ENCODE measurements around the gene LRRC38.

The LRRC38 gene

GRCh38 chr1:13495186-13495585 is 18.6 kb downstream of the LRRC38 start:
- H3K36me3 ChIP-seq (ENCODE audit: control insufficient read depth in 2 of 2, insufficient read depth in 1 of 2, low read length in 2 of 2) = no peaks in the 10 kb centered on the region
- POLR2A ChIA-PET = interaction anchor here (0.6 kb wide), 1 partner anchor 229 kb away, joined by 5 read pairs; no protein-coding TSS in a partner anchor
- H3K27ac ChIP-seq (ENCODE audit: extremely low read depth, low read depth, low read length) = no peak overlapping the region
- H3K4me3 ChIP-seq (ENCODE audit: low read depth, low read length) = no peak overlapping the region
- TF ChIP-seq ZFP37 (tag by site-specific recombination; IDR thresholded peaks at IDR 0.05) = no peak
- TF ChIP-seq ZNF561 (tag by site-specific recombination; IDR thresholded peaks at IDR 0.05; ENCODE audit: borderline replicate concordance) = no peak
- no peaks in the 10 kb centered on the region for H3K9me3 ChIP-seq (ENCODE audit: control insufficient read depth, insufficient read depth, low read depth, low read length)
- CTCF ChIA-PET = no interaction called here
- H3K4me1 ChIP-seq (ENCODE audit: control insufficient read depth, insufficient read depth, low read length) = no peaks in the 10 kb centered on the region

DNA sequence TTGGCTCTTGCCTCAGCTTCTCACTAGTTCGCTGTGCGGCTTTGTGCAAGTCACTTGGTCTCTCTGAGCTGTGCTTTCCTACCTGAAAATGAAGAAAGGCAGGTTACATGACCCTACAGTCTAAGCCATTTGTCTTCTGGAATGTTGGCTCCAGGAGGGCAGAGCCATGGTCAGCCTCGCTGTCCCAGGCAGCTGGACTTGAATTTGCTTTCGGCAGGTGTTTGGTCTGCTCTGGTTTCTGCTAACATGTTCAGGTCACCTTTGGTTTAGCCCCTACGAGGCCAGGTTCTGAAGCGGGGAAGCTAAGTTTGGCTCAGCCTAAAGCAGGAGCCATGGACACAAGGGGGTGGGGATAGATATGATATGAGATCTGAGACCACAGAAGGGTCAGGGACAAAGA is 19.1 kb downstream of the LRRC38 start:
- Histone ChIP-seq H3K4me3 (ENCODE audit: low read depth, low read length) (no peak overlapping the region), H3K36me3 (ENCODE audit: control insufficient read depth in 2 of 2, insufficient read depth in 1 of 2, low read length in 2 of 2) (no peaks in the 10 kb centered on the region), H3K27ac (ENCODE audit: extremely low read depth, low read depth, low read length) (no peak overlapping the region), H3K4me1 (ENCODE audit: control insufficient read depth, insufficient read depth, low read length) (no peaks in the 10 kb centered on the region), H3K9me3 (ENCODE audit: control insufficient read depth, insufficient read depth, low read depth, low read length) (no peaks in the 10 kb centered on the region)
- ChIA-PET CTCF (no interaction called here), POLR2A (interaction anchor here (0.6 kb wide), 1 partner anchor 229 kb away, joined by 5 read pairs; no protein-coding TSS in a partner anchor)
- TF ChIP-seq, protein P1, sequence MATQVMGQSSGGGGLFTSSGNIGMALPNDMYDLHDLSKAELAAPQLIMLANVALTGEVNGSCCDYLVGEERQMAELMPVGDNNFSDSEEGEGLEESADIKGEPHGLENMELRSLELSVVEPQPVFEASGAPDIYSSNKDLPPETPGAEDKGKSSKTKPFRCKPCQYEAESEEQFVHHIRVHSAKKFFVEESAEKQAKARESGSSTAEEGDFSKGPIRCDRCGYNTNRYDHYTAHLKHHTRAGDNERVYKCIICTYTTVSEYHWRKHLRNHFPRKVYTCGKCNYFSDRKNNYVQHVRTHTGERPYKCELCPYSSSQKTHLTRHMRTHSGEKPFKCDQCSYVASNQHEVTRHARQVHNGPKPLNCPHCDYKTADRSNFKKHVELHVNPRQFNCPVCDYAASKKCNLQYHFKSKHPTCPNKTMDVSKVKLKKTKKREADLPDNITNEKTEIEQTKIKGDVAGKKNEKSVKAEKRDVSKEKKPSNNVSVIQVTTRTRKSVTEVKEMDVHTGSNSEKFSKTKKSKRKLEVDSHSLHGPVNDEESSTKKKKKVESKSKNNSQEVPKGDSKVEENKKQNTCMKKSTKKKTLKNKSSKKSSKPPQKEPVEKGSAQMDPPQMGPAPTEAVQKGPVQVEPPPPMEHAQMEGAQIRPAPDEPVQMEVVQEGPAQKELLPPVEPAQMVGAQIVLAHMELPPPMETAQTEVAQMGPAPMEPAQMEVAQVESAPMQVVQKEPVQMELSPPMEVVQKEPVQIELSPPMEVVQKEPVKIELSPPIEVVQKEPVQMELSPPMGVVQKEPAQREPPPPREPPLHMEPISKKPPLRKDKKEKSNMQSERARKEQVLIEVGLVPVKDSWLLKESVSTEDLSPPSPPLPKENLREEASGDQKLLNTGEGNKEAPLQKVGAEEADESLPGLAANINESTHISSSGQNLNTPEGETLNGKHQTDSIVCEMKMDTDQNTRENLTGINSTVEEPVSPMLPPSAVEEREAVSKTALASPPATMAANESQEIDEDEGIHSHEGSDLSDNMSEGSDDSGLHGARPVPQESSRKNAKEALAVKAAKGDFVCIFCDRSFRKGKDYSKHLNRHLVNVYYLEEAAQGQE (tag by site-specific recombination; IDR thresholded peaks at IDR 0.05) = no peak
- TF ChIP-seq ZNF354C (tag by site-specific recombination; IDR thresholded peaks at IDR 0.05; ENCODE audit: borderline replicate concordance, low read depth) (no peak), ZNF157 (tag by site-specific recombination; IDR thresholded peaks at IDR 0.05) (no peak), ZBTB20 (tag by site-specific recombination; IDR thresholded peaks at IDR 0.05) (no peak), ZNF48 (tag by site-specific recombination; IDR thresholded peaks at IDR 0.05) (no peak), ZNF610 (tag by site-specific recombination; IDR thresholded peaks at IDR 0.05; ENCODE audit: borderline replicate concordance) (no peak), ZNF280C (tag by site-specific recombination; IDR thresholded peaks at IDR 0.05) (no peak), MEIS1 (CRISPR knock-in tag; IDR thresholded peaks at IDR 0.05; ENCODE audit: borderline replicate concordance) (no peak), ZSCAN30 (tag by site-specific recombination; IDR thresholded peaks at IDR 0.05) (no peak), KLF16 (tag by site-specific recombination; IDR thresholded peaks at IDR 0.05) (no peak), ZNF623 (tag by site-specific recombination; IDR thresholded peaks at IDR 0.05) (no peak)
- TF ChIP-seq, protein P2, sequence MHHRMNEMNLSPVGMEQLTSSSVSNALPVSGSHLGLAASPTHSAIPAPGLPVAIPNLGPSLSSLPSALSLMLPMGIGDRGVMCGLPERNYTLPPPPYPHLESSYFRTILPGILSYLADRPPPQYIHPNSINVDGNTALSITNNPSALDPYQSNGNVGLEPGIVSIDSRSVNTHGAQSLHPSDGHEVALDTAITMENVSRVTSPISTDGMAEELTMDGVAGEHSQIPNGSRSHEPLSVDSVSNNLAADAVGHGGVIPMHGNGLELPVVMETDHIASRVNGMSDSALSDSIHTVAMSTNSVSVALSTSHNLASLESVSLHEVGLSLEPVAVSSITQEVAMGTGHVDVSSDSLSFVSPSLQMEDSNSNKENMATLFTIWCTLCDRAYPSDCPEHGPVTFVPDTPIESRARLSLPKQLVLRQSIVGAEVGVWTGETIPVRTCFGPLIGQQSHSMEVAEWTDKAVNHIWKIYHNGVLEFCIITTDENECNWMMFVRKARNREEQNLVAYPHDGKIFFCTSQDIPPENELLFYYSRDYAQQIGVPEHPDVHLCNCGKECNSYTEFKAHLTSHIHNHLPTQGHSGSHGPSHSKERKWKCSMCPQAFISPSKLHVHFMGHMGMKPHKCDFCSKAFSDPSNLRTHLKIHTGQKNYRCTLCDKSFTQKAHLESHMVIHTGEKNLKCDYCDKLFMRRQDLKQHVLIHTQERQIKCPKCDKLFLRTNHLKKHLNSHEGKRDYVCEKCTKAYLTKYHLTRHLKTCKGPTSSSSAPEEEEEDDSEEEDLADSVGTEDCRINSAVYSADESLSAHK (tag by site-specific recombination; IDR thresholded peaks at IDR 0.05) = no peak

DNA sequence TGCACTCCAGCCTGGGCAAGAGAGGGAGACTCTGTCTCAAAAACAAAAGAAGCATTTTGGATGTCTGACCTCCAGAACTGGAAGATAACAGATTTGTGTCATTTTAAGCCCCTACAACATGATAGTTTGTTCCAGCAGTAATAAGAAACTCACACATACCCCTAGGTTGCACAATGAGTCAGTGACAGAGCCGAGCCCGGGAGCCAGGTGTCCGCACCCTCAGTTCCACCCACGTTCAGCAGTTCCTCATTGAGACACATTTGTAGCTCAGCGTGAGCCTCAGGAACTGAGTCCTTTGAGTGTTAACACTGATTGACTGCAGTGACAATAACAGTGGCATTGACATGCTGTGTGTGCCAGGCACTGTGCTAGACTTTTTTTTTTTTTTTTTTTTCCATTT is 19.8 kb downstream of the LRRC38 start:
- Histone ChIP-seq H3K4me3 (ENCODE audit: low read depth, low read length) (no peak overlapping the region), H3K27ac (ENCODE audit: extremely low read depth, low read depth, low read length) (no peak overlapping the region), H3K4me1 (ENCODE audit: control insufficient read depth, insufficient read depth, low read length) (no peaks in the 10 kb centered on the region), H3K36me3 (ENCODE audit: control insufficient read depth in 2 of 2, insufficient read depth in 1 of 2, low read length in 2 of 2) (no peaks in the 10 kb centered on the region), H3K9me3 (ENCODE audit: control insufficient read depth, insufficient read depth, low read depth, low read length) (no peaks in the 10 kb centered on the region)
- CTCF ChIA-PET = no interaction called here
- POLR2A ChIA-PET = no interaction called here
- TF ChIP-seq KLF16 (tag by site-specific recombination; IDR thresholded peaks at IDR 0.05) (no peak), ZNF501 (tag by site-specific recombination; IDR thresholded peaks at IDR 0.05) (no peak), ZNF514 (tag by site-specific recombination; IDR thresholded peaks at IDR 0.05) (no peak), ZNF777 (tag by site-specific recombination; IDR thresholded peaks at IDR 0.05; ENCODE audit: borderline replicate concordance) (no peak), ZBTB8A (tag by site-specific recombination; IDR thresholded peaks at IDR 0.05) (no peak), ZNF335 (tag by site-specific recombination; conservative IDR thresholded peaks at IDR 0.05) (no peak), ZNF175 (tag by site-specific recombination; IDR thresholded peaks at IDR 0.05) (no peak), ZBTB17 (tag by site-specific recombination; IDR thresholded peaks at IDR 0.05) (no peak), ZNF549 (tag by site-specific recombination; IDR thresholded peaks at IDR 0.05) (no peak)
- TF ChIP-seq, protein P3, sequence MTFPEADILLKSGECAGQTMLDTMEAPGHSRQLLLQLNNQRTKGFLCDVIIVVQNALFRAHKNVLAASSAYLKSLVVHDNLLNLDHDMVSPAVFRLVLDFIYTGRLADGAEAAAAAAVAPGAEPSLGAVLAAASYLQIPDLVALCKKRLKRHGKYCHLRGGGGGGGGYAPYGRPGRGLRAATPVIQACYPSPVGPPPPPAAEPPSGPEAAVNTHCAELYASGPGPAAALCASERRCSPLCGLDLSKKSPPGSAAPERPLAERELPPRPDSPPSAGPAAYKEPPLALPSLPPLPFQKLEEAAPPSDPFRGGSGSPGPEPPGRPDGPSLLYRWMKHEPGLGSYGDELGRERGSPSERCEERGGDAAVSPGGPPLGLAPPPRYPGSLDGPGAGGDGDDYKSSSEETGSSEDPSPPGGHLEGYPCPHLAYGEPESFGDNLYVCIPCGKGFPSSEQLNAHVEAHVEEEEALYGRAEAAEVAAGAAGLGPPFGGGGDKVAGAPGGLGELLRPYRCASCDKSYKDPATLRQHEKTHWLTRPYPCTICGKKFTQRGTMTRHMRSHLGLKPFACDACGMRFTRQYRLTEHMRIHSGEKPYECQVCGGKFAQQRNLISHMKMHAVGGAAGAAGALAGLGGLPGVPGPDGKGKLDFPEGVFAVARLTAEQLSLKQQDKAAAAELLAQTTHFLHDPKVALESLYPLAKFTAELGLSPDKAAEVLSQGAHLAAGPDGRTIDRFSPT (tag by site-specific recombination; IDR thresholded peaks at IDR 0.05) = no peak

All from HEK293 (cell line).